Right lobe of liver (tissue), 4 donors: ENCODE measurements around the gene TBCD.

Source experiments
- CTCF ChIP-seq, 4 donors: fragments of 200-600 bp in 3 of 4; fragments of 450-650 bp in 1 of 4; IDR thresholded peaks; one replicate each; pipeline versions ENCODE4 v1.5.1 to v1.8.0; 2016 to 2022; ENCODE audit warnings: antibody characterized with exemption in 4 of 4, mild to moderate bottlenecking in 2 of 4
- POLR2A ChIP-seq: fragments of 450-650 bp; IDR thresholded peaks from one replicate; pipeline ENCODE4 v1.6.1; 2017; ENCODE audit warnings: antibody characterized with exemption, mild to moderate bottlenecking
- donor health status: DM: no; HTN: no; CAD: no.
- donor health status: DM: no; HTN: no; CAD: no.
- donor health status: DM: no; HTN: yes; CAD: no.

- TF ChIP-seq CTCF (IDR thresholded peaks at IDR 0.05) (no peak), POLR2A (no peak)
Measured at GRCh38 chr17:82860606-82861392, 108.9 kb downstream of the TBCD start.
